ENCODE measurements around the gene FOXC1. TPM values are rescaled to one million over a fixed set of nuclear protein-coding genes. Genes with fewer than 3 reads are reported as not detected.

The FOXC1 gene
- total and polyA plus RNA-seq, 2 experiments from 2014 or later = 3.3 to 11.1 TPM

DNA sequence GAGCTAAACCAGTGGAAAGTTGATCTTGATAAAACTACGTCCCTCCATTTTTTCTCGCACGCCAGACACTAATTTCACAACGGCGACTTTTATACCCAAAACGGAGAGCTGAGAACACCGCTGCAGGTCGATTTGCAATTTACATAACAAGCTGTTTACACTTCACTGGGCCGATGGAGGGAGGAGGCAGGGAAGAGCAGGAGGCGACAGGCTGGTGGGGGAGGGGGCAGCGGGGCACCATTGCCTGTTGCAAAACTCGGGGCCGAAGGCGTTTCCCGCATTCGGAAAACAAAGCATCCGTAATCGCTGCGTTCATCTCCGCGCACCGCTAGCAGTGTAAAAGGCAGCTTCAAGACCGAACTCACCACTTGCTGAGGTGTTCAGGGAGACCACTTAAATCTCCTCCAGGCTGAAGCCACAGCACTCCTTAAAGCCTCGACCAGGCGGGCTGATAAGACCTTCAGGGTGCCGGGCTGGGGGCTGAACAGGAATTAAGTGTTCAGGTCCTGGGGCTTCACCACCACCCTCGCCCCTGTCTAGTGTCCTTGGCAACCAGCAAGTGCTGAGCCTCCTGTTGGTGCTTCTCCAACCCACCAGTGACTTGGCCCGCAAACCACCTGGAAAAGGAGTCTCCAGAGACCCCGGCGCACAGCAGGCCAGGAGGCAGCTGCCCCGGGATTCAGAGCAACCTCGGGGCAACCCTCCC is 2.0 kb upstream of the FOXC1 start:
- Histone ChIP-seq H3K27me3 (replicated peaks; ENCODE audit: insufficient read depth) (peaks cover 52% of the 10 kb centered on the region), H3K36me3 (ENCODE audit: low read depth) (no peaks in the 10 kb centered on the region), H2AFZ (no peak overlapping the region), H3K9ac (no peak overlapping the region), H3K4me3 (no peak overlapping the region), H3F3A (ENCODE audit: insufficient read depth) (peaks cover 6% of the 10 kb centered on the region), H4K20me1 (ENCODE audit: insufficient read depth) (no peaks in the 10 kb centered on the region), H3K79me2 (ENCODE audit: insufficient read depth) (peaks cover 11% of the 10 kb centered on the region), H3K4me1 (ENCODE audit: insufficient read depth) (peaks cover 3% of the 10 kb centered on the region; the same call in 1 of the 2 replicates), H3K9me3 (ENCODE audit: low read depth) (no peaks in the 10 kb centered on the region), H3K4me2 (ENCODE audit: unreplicated experiment) (no peak overlapping the region), H3K27ac (no peak overlapping the region), H3K9me2 (ENCODE audit: insufficient read depth) (no peaks in the 10 kb centered on the region)
- 16 to 25% methylated on average over 24 to 32 of the region's 32 CpGs for WGBS, 2 experiments (ENCODE audit: low coverage in 1 of 2, low lambda C conversion rate in 2 of 2, missing lambda C conversion rate in 2 of 2)
- peak; percentile 31 for DNase-seq
- peak; percentile 88 for TF ChIP-seq EZH2 (IDR thresholded peaks at IDR 0.05; ENCODE audit: insufficient read depth, poor library complexity, severe bottlenecking)
- peak; percentile 70; the same call in 1 of the 2 replicates for TF ChIP-seq EZH2phosphoT487 (IDR thresholded peaks at IDR 0.05; ENCODE audit: insufficient read depth, low read depth)
- in situ Hi-C loops (cut with MboI) = loop anchor here (10.0 kb wide), 1 partner anchor 497 kb away; no protein-coding TSS in a partner anchor

DNA sequence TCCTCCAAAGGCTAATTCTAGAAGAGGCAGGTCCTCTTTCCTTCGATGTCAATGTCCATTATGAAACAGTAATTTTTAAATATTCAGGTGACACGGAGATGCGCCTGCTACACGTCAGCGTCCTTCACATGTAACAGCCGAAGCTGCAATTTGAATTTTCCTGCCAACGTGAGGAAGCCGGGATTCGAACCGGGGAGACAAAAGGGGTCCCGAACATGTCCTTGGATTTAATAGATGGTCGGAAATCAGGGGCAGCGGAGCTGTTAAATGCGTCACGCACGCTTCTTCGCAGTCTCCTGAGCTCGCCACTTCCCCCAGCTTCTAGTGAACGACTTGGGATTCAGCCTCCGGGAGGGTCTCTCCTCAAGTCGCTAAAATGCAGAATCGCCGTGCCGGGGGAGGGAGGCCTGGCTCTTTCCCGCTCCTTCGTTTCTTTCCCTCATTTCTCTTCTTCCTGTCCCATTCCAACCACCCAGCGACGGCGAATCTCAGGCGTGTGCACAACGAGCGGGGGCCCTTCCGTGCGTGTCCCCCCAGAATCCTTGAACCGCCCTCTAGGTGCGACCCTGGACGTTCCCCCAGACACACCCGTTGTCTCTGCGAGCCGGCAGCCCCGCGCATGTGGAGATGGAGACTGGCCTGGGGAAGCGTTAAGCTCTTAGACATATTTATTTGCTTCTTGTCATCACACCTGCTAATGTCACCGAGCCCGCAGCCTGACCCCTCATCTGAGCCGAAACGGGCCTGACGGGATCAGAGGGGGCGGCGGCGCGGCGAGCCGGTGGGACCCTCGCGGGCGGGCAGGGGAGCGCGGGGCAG is 1.3 kb upstream of the FOXC1 start:
- no peaks in the 10 kb centered on the region for H3K9me2 ChIP-seq (ENCODE audit: insufficient read depth)
- H3K79me2 ChIP-seq (ENCODE audit: insufficient read depth) = peaks cover 19% of the 10 kb centered on the region
- peak overlapping the region; percentile 87 for H3K4me2 ChIP-seq (ENCODE audit: unreplicated experiment)
- H2AFZ ChIP-seq = no peak overlapping the region
- H3K9ac ChIP-seq = no peak overlapping the region
- 10 to 17% methylated on average over 48 to 59 of the region's 59 CpGs for WGBS, 2 experiments (ENCODE audit: low coverage in 1 of 2, low lambda C conversion rate in 2 of 2, missing lambda C conversion rate in 2 of 2)
- no peak overlapping the region for H3K4me3 ChIP-seq
- peaks cover 13% of the 10 kb centered on the region for H3F3A ChIP-seq (ENCODE audit: insufficient read depth)
- no peaks in the 10 kb centered on the region for H3K36me3 ChIP-seq (ENCODE audit: low read depth)
- peak; percentile 19 for DNase-seq
- no peak overlapping the region for H3K27ac ChIP-seq
- peaks cover 52% of the 10 kb centered on the region for H3K27me3 ChIP-seq (replicated peaks; ENCODE audit: insufficient read depth)
- no peaks in the 10 kb centered on the region for H3K9me3 ChIP-seq (ENCODE audit: low read depth)
- no peaks in the 10 kb centered on the region for H4K20me1 ChIP-seq (ENCODE audit: insufficient read depth)
- TF ChIP-seq EZH2phosphoT487 (IDR thresholded peaks at IDR 0.05; ENCODE audit: insufficient read depth, low read depth) (0 out of 2 replicates have a peak, but pooled peaks have one; percentile 56), EZH2 (IDR thresholded peaks at IDR 0.05; ENCODE audit: insufficient read depth, poor library complexity, severe bottlenecking) (peak; percentile 60)
- peaks cover 6% of the 10 kb centered on the region; the same call in 1 of the 2 replicates for H3K4me1 ChIP-seq (ENCODE audit: insufficient read depth)
- in situ Hi-C loops (cut with MboI) = loop anchor here (10.0 kb wide), 1 partner anchor 496 kb away; no protein-coding TSS in a partner anchor

DNA sequence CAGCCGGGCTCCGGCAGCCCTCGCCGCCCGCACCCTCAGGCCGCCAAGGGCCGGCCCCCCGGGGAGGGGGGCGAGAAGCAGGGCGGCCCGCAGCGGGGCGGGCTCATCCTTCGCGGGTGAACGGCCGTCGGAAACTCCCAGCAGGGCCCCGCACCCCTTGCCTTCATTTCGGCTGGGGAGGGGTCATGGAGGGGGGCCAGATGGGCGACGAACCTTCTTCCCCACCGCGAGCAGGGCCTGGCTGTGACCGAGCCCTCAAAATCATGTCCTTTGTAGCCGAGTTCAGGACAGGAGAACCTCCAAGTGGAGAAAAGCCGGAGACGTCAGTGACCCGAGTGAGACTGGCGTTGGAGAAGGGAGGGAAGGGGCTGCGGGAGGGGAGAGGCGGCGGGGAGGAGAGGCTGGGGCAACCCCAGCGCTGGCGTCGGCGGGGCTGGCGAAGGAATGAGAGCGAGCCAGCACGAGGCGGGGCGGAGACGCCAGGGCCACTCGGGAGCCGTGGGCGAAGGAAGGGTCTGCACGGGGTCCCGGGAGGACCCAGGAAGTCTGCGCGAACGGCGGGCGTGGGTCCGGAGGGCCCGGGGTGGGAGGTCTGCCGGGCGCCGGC is 571 bp upstream of the FOXC1 start:
- peaks cover 13% of the 10 kb centered on the region for H3F3A ChIP-seq (ENCODE audit: insufficient read depth)
- H2AFZ ChIP-seq = peak overlapping the region; percentile 86
- no peaks in the 10 kb centered on the region for H3K9me3 ChIP-seq (ENCODE audit: low read depth)
- H3K9me2 ChIP-seq (ENCODE audit: insufficient read depth) = no peaks in the 10 kb centered on the region
- H3K27ac ChIP-seq = no peak overlapping the region
- no peaks in the 10 kb centered on the region for H3K36me3 ChIP-seq (ENCODE audit: low read depth)
- TF ChIP-seq EZH2 (IDR thresholded peaks at IDR 0.05; ENCODE audit: insufficient read depth, poor library complexity, severe bottlenecking) = peak; percentile 56
- TF ChIP-seq EZH2phosphoT487 (IDR thresholded peaks at IDR 0.05; ENCODE audit: insufficient read depth, low read depth) = 0 out of 2 replicates have a peak, but pooled peaks have one; percentile 64
- WGBS, 2 experiments (ENCODE audit: low coverage in 1 of 2, low lambda C conversion rate in 2 of 2, missing lambda C conversion rate in 2 of 2) = 6 to 7% methylated on average over 5 to 54 of the region's 58 CpGs
- H3K4me1 ChIP-seq (ENCODE audit: insufficient read depth) = peaks cover 6% of the 10 kb centered on the region; the same call in 1 of the 2 replicates
- in situ Hi-C loops (cut with MboI) = loop anchor here (10.0 kb wide), 1 partner anchor 496 kb away; no protein-coding TSS in a partner anchor
- peak; percentile 50 for DNase-seq
- H3K4me3 ChIP-seq = peak overlapping the region; percentile 80
- no peaks in the 10 kb centered on the region for H4K20me1 ChIP-seq (ENCODE audit: insufficient read depth)
- peaks cover 26% of the 10 kb centered on the region for H3K79me2 ChIP-seq (ENCODE audit: insufficient read depth)
- H3K9ac ChIP-seq = peak overlapping the region; percentile 42; the same call in 1 of the 2 replicates
- peaks cover 48% of the 10 kb centered on the region for H3K27me3 ChIP-seq (replicated peaks; ENCODE audit: insufficient read depth)
- peak overlapping the region; percentile 87 for H3K4me2 ChIP-seq (ENCODE audit: unreplicated experiment)
